ENCODE results near the gene UNC5C. TPM values are rescaled to one million over a fixed set of nuclear protein-coding genes. Genes with fewer than 3 reads are reported as not detected.

UNC5C gene
- total and polyA plus RNA-seq, 2 of the 4 experiments (the other 2 are of a cell fraction) = under 0.01 TPM

DNA sequence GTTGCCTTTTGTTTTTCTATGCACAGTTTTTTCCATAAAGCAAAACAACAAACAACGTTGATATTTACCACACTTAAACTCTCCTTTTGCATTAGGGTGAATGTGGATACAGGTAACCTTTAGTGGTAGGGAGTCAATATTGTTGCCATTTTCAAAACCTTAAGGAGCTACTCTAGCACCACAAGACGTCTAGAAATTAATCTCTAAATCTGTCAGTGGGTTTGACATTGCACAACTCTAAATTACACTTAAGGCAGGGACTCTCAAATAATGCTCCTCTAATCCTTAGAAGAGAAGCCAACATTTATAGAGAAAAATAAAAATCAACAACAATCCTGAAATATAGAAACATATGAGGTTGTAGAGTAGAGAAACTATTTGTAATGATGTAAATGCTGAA lies 297.2 kb downstream of the UNC5C start:
- H2BK15ac ChIP-seq (ENCODE audit: low read depth, low read length) = no peak overlapping the region
- in situ Hi-C loops (cut with MboI; ENCODE audit: low sequenced_read_pairs) (no loop called here), intact Hi-C loops (cut with micrococcal nuclease) (no loop called here), dilution Hi-C loops (cut with HindIII; ENCODE audit: low sequenced_read_pairs, unreplicated experiment) (no loop called here)
- no peak for DNase-seq
- no peak overlapping the region for H4K5ac ChIP-seq (ENCODE audit: low read depth, low read length)
- H3K14ac ChIP-seq (replicated peaks; ENCODE audit: low read depth, low read length) = no peak overlapping the region
- H2AK9ac ChIP-seq (replicated peaks; ENCODE audit: low read depth, low read length, poor library complexity) = no peak overlapping the region
- no peak overlapping the region for H2AFZ ChIP-seq (replicated peaks; ENCODE audit: low read length, poor library complexity)
- no peaks in the 10 kb centered on the region for H3K9me3 ChIP-seq (ENCODE audit: control insufficient read depth, insufficient read depth, low read length)
- no peak overlapping the region for H3K4me2 ChIP-seq (ENCODE audit: low read depth, low read length)
- no CpG with 5 or more reads among the region's 2 CpGs for WGBS, 2 experiments (ENCODE audit: extremely low coverage in 2 of 2, insufficient read length in 1 of 2)
- H2AK5ac ChIP-seq (ENCODE audit: low read depth, low read length) = no peak overlapping the region
- no peaks in the 10 kb centered on the region for H3K79me1 ChIP-seq (ENCODE audit: low read depth in 1 of 2, low read length in 2 of 2)
- no peak overlapping the region for H2BK5ac ChIP-seq (ENCODE audit: low read depth, low read length, poor library complexity, severe bottlenecking)
- H3K4me1 ChIP-seq (ENCODE audit: control insufficient read depth, insufficient read depth, low read length) = no peaks in the 10 kb centered on the region
- H4K8ac ChIP-seq (ENCODE audit: low read depth in 2 of 2, low read length in 2 of 2) = no peak overlapping the region
- ChIA-PET CTCF (no interaction called here), POLR2A (ENCODE audit: unreplicated experiment) (no interaction called here)
- no peak overlapping the region for H3K23ac ChIP-seq (ENCODE audit: low read depth, low read length)
- no peak for ATAC-seq (ENCODE audit: low read depth)
- H3K4ac ChIP-seq (ENCODE audit: low read depth, low read length) = no peak overlapping the region
- no peak overlapping the region for H3K56ac ChIP-seq (ENCODE audit: extremely low read depth, insufficient read depth, low read length)
- TF ChIP-seq MAZ (IDR thresholded peaks at IDR 0.05; ENCODE audit: borderline replicate concordance, low read depth, low read length) (no peak), CEBPB (IDR thresholded peaks at IDR 0.05; ENCODE audit: low read depth, low read length) (0 out of 2 replicates have a peak, but pooled peaks have one; percentile 14)
- no TSS peak for BruUV-seq (replicated peaks)
- H3K27ac ChIP-seq (ENCODE audit: insufficient read depth, low read length) = no peak overlapping the region
- H4K20me1 ChIP-seq (ENCODE audit: insufficient read depth, low read length) = no peaks in the 10 kb centered on the region
- no peak overlapping the region for H2BK120ac ChIP-seq (ENCODE audit: low read depth, low read length)
- H3K18ac ChIP-seq (ENCODE audit: low read depth, low read length) = no peak overlapping the region
- no peak overlapping the region for H3K4me3 ChIP-seq (ENCODE audit: insufficient read depth, low read depth, low read length)
- no peaks in the 10 kb centered on the region for H3K36me3 ChIP-seq (ENCODE audit: control insufficient read depth, insufficient read depth, low read length)
- H2BK20ac ChIP-seq (ENCODE audit: low read depth, low read length) = no peak overlapping the region
- peaks cover 4% of the 10 kb centered on the region; the same call in 1 of the 2 replicates for H3K9me1 ChIP-seq (ENCODE audit: insufficient read depth, low read length)
- no peaks in the 10 kb centered on the region for H3K27me3 ChIP-seq (ENCODE audit: control insufficient read depth, insufficient read depth, low read length)
- no peak overlapping the region for H3K9ac ChIP-seq (ENCODE audit: low read depth, low read length)
- no peak overlapping the region for H4K91ac ChIP-seq (ENCODE audit: insufficient read depth, low read depth, low read length)
